NCI-H2196 (cell line): Measurements from ENCODE around the gene PTGES3L.
"Not testable (repeated sequence)": the region's sequence is repeated elsewhere in the genome, so short reads cannot be mapped to it uniquely, and the experiment has no call there.

Source experiments
- DNase-seq: peaks from one replicate; lab custom pipeline; 2025; ENCODE audit not compliant: unreplicated experiment; lab: John Stamatoyannopoulos, UW

Gene PTGES3L

GRCh38 chr17:42982266-42982665 lies 2.4 kb upstream of the PTGES3L start:
- no peak for DNase-seq

GRCh38 chr17:42980766-42981397 lies 1.0 kb upstream of the PTGES3L start:
- peak; percentile 10 for DNase-seq

GRCh38 chr17:42980274-42980765 lies 440 bp upstream of the PTGES3L start, which contains the start of gene RUNDC1:
TSS of gene RUNDC1 (plus strand) at chr17:42980565. CDS start at chr17:42980577, 12 bp downstream.
- peak; percentile 84 for DNase-seq

- DNase-seq: not testable (repeated sequence)
Measured at GRCh38 chr17:42975701-42976100, 4.2 kb downstream of the PTGES3L start.

- no peak for DNase-seq
Measured at GRCh38 chr17:42975265-42975664, 4.6 kb downstream of the PTGES3L start.

- not testable (repeated sequence) for DNase-seq
Measured at GRCh38 chr17:42973323-42973722, 6.6 kb downstream of the PTGES3L start.

GRCh38 chr17:42971589-42971988 lies 8.3 kb downstream of the PTGES3L start:
- DNase-seq: no peak

GRCh38 chr17:42969001-42969581 lies 10.8 kb downstream of the PTGES3L start:
- peak; percentile 9 for DNase-seq

GRCh38 chr17:42967925-42968324 lies 12.0 kb downstream of the PTGES3L start:
- no peak for DNase-seq

GRCh38 chr17:42964161-42964932 lies 15.5 kb downstream of the PTGES3L start, which contains the start of gene AARSD1:
TSS of gene AARSD1 (minus strand) at chr17:42964454. CDS start at chr17:42964440, 14 bp downstream.
- DNase-seq: peak; percentile 76

GRCh38 chr17:42953669-42954068 lies 26.2 kb downstream of the PTGES3L start:
- DNase-seq: peak; percentile 54

GRCh38 chr17:42950044-42950783 lies 29.7 kb downstream of the PTGES3L start:
- DNase-seq: no peak

GRCh38 chr17:42946812-42947211 lies 33.1 kb downstream of the PTGES3L start:
- DNase-seq: no peak

GRCh38 chr17:42944211-42944610 lies 35.7 kb downstream of the PTGES3L start:
- no peak for DNase-seq

GRCh38 chr17:42937712-42938596 lies 41.9 kb downstream of the PTGES3L start:
- DNase-seq: peak; percentile 14

- no peak for DNase-seq
Measured at GRCh38 chr17:42929497-42929844, 50.4 kb downstream of the PTGES3L start.

GRCh38 chr17:42928714-42929496 lies 51.0 kb downstream of the PTGES3L start:
- peak; percentile 3 for DNase-seq

- DNase-seq: no peak
Measured at GRCh38 chr17:42924891-42925290, 55.0 kb downstream of the PTGES3L start.

GRCh38 chr17:42923472-42923871 lies 56.4 kb downstream of the PTGES3L start:
- not testable (repeated sequence) for DNase-seq
